ENCODE data around the gene RIBC2.

RIBC2 gene

DNA sequence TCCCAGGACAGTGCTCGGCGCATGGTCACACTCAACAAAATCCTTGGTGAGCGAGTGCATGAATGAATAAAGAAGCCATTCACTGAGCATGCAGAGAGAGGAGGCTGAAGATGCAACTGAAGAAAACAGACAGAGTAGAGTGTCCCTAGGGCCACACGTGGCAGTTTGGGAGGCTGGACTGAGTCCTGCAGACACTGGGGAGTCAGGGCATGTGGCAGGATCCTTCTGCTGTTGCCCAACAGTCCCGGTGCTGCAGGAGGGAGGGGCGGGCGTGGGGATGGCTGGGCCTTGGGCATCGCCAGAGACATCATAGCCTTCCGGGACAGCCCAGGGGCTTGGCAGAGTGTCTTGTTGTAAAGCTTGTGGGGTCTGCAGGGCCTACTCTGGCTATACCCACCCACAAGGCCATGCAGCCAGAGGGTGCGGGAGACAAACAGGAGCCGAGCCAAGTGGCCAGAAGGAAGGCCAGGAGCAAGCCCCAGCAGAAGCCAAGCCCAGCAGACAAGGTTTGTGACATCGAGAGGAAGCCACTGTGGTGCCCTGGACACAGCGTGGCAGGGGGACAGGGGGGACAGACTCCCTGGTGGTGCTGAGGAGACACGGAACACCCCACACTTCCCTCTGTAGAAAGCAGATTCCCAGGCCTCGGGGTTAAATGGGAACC is 62.5 kb downstream of the RIBC2 start:
- DNase-seq: no peak

DNA sequence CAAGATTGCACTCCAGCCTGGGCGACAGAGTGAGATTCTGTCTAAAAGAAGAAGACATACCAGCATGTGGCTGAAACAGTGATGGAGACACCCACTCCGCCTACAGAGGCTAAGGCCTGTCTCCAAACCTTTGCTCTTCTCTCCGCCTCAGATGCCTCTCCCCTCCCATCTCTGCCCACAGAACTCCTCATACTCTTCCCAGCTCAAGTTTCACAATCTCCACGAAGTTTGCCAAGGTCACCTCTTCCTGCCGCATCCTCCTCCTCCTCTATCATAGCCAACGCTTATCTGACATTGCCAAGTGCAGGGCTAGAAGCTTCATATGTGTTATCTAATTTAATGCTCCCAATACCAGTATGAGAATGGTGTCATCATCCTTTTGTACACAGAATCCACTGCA is 63.3 kb downstream of the RIBC2 start:
- DNase-seq: no peak

DNA sequence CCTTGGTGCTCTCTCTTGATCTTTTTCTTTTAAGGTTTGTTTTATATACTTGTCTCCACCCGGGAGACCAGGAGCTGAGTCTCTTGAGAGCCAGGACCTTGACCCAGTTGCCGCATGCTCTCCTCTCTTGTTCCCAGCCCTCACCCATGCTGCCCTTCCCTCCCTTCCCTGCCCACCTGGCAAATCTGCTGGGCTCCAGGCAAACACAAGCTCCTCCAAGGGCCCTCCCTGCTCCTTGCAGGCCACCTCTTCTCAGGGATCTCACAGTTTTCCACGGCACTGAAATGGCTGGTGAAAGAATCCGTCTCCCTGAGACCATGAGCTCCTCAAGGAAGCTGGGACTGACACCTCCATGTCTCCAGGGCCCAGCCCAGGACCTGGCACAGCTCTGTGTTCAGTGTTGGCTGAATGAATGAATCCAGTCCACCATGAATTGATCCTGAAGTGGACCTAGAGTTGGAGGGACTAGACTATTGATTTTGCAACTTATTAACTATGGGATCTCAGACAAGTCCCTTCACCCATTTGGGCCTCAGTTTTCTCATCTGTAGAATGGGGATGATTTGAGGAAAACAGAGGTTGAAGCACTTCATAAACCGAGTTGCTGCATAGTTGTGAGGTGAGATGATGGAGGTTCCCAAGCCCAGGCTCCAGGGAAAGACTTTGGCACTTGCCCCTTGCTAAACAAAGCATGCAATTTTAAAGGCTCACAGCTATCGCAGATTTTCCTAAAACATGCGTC is 64.0 kb downstream of the RIBC2 start:
- DNase-seq: no peak

DNA sequence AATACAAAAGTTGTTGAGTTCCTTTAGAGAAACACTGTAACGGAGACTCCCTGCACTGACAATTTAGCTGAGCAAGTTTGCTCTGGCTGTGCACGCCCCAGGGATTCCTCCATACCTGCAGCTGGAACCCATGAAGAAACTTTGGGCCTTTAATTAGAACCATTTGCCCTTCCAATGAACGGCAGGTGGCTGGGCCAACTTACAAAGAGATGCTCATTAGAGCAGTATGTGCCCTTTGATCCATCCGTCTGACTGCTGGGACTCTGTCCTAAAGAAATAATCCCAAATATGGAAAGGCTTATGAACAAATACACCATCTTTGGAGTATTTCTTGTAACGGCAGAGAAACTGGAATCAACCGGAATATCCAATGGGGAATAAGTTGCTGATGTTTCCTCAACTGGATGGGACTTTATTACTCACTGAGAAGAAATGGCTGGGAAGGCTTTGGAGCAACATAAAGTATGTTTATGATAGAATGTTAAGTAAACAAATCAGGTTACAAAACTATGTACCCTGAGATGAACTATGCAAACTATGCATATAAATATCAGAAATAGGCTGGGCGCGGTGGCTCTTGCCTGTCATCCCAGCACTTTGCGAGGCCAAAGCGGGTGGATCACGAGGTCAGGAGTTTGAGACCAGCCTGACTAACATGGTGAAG is 64.7 kb downstream of the RIBC2 start:
- peak; percentile 87 for DNase-seq

DNA sequence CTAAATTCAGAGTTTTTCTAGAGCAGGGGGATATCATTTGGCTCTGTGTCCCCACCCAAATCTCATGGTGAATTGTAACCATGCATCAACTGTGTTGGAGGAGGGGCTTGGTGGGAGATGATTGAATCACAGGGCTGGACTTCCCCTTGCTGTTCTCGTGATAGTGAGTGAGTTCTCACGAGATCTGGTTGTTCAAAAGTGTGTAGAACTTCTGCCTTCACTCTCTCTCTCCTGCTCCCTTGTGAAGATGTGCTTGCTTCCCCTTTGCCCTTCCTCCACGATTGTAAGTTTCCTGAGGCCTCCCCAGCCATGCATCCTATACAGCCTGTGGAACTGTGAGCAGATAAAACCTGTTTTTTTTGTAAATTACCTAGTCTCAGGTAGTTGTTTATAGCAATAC is 67.2 kb downstream of the RIBC2 start:
- DNase-seq: no peak

DNA sequence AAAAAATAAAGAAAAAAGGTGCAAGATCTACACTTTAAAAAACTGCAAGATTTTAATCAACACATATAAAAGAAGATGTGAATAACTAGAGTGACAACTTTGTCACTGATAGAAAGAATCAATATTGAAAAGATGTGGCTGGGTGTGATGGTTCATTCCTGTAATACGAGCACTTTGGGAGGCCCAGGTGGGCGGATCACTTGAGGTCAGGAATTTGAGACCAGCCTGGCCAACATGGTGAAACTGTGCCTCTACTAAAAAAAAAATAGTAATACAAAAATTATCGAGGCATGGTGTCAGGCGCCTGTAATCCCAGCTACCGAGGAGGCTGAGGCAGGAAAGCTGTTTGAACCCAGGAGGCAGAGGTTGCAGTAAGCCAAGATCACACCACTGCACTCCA is 68.2 kb downstream of the RIBC2 start:
- DNase-seq: no peak
